HCT116 (cell line): ENCODE data around the gene LIPH. TPM values are rescaled to one million over a fixed set of nuclear protein-coding genes. Genes with fewer than 3 reads are reported as not detected.

ENCODE experiments used
- ATAC-seq: fragments of 200-7000 bp; cut with Tn5 transposase; 2 replicates; pipeline ENCODE4 v1.9.1; 2020; ENCODE audit warnings: mild to moderate bottlenecking, moderate library complexity
- BruUV-seq: library from RNA; stranded (reverse); fragments of 400-500 nt; replicated peaks from 2 replicates; lab custom pipeline; 2021; lab: Mats Ljungman, UMichigan
- CTCF ChIA-PET: fragments of 300-600 bp; sonication (Branson Sonifier 250); formaldehyde crosslinking; loops from one replicate; lab custom pipeline; 2021; ENCODE audit warnings: antibody characterized with exemption; lab: Charles Lee
- POLR2A ChIA-PET: fragments of 300-600, 350-600 bp; sonication (Branson Sonifier 250); formaldehyde crosslinking; loops from one replicate; lab custom pipeline; 2021; ENCODE audit warnings: antibody characterized with exemption; lab: Charles Lee
- RAD21 ChIA-PET, 2 experiments: fragments of 300-600 bp; sonication (Branson Sonifier 250); formaldehyde crosslinking; loops; one replicate each; lab custom pipeline; 2023; ENCODE audit warnings: low total read pairs in 2 of 2; ENCODE audit not compliant: uncharacterized antibody in 2 of 2, unreplicated experiment in 2 of 2, low non-redundant PET in 1 of 2; lab: Charles Lee
- DNase-seq: peaks from one replicate; pipeline ENCODE4 v3.0.0-alpha.2; 2010; ENCODE audit warnings: low read depth, low spot score
- H2AFZ ChIP-seq: fragments of 200-600 bp; shearing (Covaris generic), sonication (generic); 2 replicates; pipeline ENCODE4 v1.6.1; 2017; ENCODE audit warnings: low read depth, mixed run types, mixed read lengths, antibody characterized with exemption, low read length; ENCODE audit not compliant: poor library complexity, severe bottlenecking
- H3K27ac ChIP-seq: 2 replicates; pipeline ENCODE4 v1.5.1; 2012; ENCODE audit warnings: low read depth, low read length
- H3K27me3 ChIP-seq: fragments of 200-600 bp; sonication (generic); 2 replicates; pipeline ENCODE4 v1.6.1; 2016; ENCODE audit warnings: mixed run types, low read length, mixed read lengths; ENCODE audit not compliant: insufficient read depth
- H3K36me3 ChIP-seq, 2 experiments: fragments of 200-500 bp in 1 of 2; fragments of 200-600 bp in 1 of 2; sonication (Bioruptor generic) in 1 of 2; sonication (generic) in 1 of 2; 2 replicates each; pipeline versions ENCODE4 v1.5.1 to v1.6.1; 2014 to 2016; ENCODE audit warnings: low read length in 2 of 2, inconsistent platforms in 1 of 2, mixed read lengths in 1 of 2, mixed run types in 1 of 2; ENCODE audit not compliant: insufficient read depth in 2 of 2, control insufficient read depth in 1 of 2
- H3K4me1 ChIP-seq, 2 experiments: fragments of 200-600 bp in 1 of 2; sonication (generic) in 1 of 2; 2 replicates each; pipeline versions ENCODE4 v1.5.1 to v1.6.1; 2012 to 2017; ENCODE audit warnings: low read length in 2 of 2, inconsistent platforms in 1 of 2, mild to moderate bottlenecking in 1 of 2, mixed read lengths in 1 of 2, mixed run types in 1 of 2, moderate library complexity in 1 of 2; ENCODE audit not compliant: insufficient read depth in 2 of 2, control insufficient read depth in 1 of 2
- H3K4me2 ChIP-seq: fragments of 200-600 bp; sonication (generic); 2 replicates; pipeline ENCODE4 v1.6.1; 2017; ENCODE audit warnings: mixed run types, low read length, mixed read lengths
- H3K4me3 ChIP-seq, 2 experiments: fragments of 200-600 bp in 1 of 2; sonication (generic) in 1 of 2; replicated peaks in 1 of 2; 2 replicates each; pipeline ENCODE4 v1.5.1; 2011 to 2016; ENCODE audit warnings: low read length in 2 of 2, control low read depth in 1 of 2, low read depth in 1 of 2, mild to moderate bottlenecking in 1 of 2, mixed read lengths in 1 of 2, mixed run types in 1 of 2
- H3K79me2 ChIP-seq: fragments of 200-600 bp; sonication (generic); 2 replicates; pipeline ENCODE4 v1.6.1; 2017; ENCODE audit warnings: mild to moderate bottlenecking, mixed run types, low read length, moderate library complexity, mixed read lengths; ENCODE audit not compliant: insufficient read depth
- H3K9ac ChIP-seq: fragments of 200-600 bp; sonication (generic); 2 replicates; pipeline ENCODE4 v1.6.1; 2016; ENCODE audit warnings: low read length, mixed read lengths
- H3K9me2 ChIP-seq: fragments of 200-600 bp; sonication (generic), shearing (Covaris generic); 2 replicates; pipeline ENCODE4 v1.6.1; 2017; ENCODE audit warnings: mixed run types, mild to moderate bottlenecking, moderate library complexity; ENCODE audit not compliant: insufficient read depth
- H3K9me3 ChIP-seq, 2 experiments: fragments of 200-500 bp in 1 of 2; fragments of 200-600 bp in 1 of 2; sonication (Bioruptor generic) in 1 of 2; sonication (generic) in 1 of 2; 2 replicates each; pipeline ENCODE4 v1.6.1; 2014 to 2017; ENCODE audit warnings: low read length in 2 of 2, mixed read lengths in 2 of 2, inconsistent platforms in 1 of 2, low read depth in 1 of 2, mild to moderate bottlenecking in 1 of 2, mixed run types in 1 of 2, moderate library complexity in 1 of 2; ENCODE audit not compliant: control insufficient read depth in 1 of 2, insufficient read depth in 1 of 2
- H4K20me1 ChIP-seq: fragments of 200-600 bp; sonication (generic), shearing (Covaris generic); 2 replicates; pipeline ENCODE4 v1.6.1; 2017; ENCODE audit warnings: mixed run types, mild to moderate bottlenecking, moderate library complexity; ENCODE audit not compliant: insufficient read depth
- CEBPB ChIP-seq: IDR thresholded peaks from 2 replicates; pipeline ENCODE4 v1.6.1; 2012; ENCODE audit warnings: low read depth
- EGR1 ChIP-seq: IDR thresholded peaks from 2 replicates; pipeline ENCODE4 v1.6.1; 2012; ENCODE audit warnings: low read depth
- EZH2 ChIP-seq: fragments of 200-600 bp; sonication (generic); IDR thresholded peaks from 2 replicates; pipeline ENCODE4 v1.6.1; 2017; ENCODE audit warnings: antibody characterized with exemption, mixed run types
- FOSL1 ChIP-seq: IDR thresholded peaks from 2 replicates; pipeline ENCODE4 v1.6.1; 2012; ENCODE audit warnings: low read depth
- JUND ChIP-seq: IDR thresholded peaks from 2 replicates; pipeline ENCODE4 v1.6.1; 2012
- POLR2A ChIP-seq: IDR thresholded peaks from 2 replicates; pipeline ENCODE4 v1.7.0; 2011; ENCODE audit warnings: borderline replicate concordance; ENCODE audit not compliant: insufficient read depth, insufficient read length; ENCODE audit errors: extremely low read depth
- POLR2AphosphoS5 ChIP-seq: IDR thresholded peaks from 2 replicates; pipeline ENCODE4 v1.6.1; 2011; ENCODE audit warnings: mild to moderate bottlenecking, low read depth, low read length, moderate library complexity
- RAD21 ChIP-seq: IDR thresholded peaks from 2 replicates; pipeline ENCODE4 v1.6.1; 2012; ENCODE audit warnings: low read depth, mild to moderate bottlenecking
- SRF ChIP-seq: IDR thresholded peaks from 2 replicates; pipeline ENCODE4 v1.6.1; 2012; ENCODE audit warnings: low read depth
- ZFX ChIP-seq: fragments of 450-650 bp; IDR thresholded peaks from 2 replicates; pipeline ENCODE4 v1.6.1; 2017
- ZNF274 ChIP-seq: fragments of 200-500 bp; sonication (Bioruptor generic); IDR thresholded peaks from 2 replicates; pipeline ENCODE4 v1.6.1; 2014; ENCODE audit warnings: mild to moderate bottlenecking, low read depth, low read length, inconsistent platforms
- intact Hi-C: fragments of 100-400 bp; cut with micrococcal nuclease; formaldehyde crosslinking; loops from 2 replicates; pipeline ENCODE4 v1.10.0; 2022
- total RNA-seq: library from RNA; stranded (reverse); gene quantifications from one replicate; pipeline ENCODE4 v1.2.1, GENCODE V29; 2021; ENCODE audit not compliant: unreplicated experiment
- TF ChIP-seq, protein P1 (sequence below): IDR thresholded peaks from 2 replicates; pipeline ENCODE4 v1.6.1; 2012; ENCODE audit warnings: low read depth
- TF ChIP-seq, protein P2 (sequence below), 3 experiments: fragments of 200-600 bp in 1 of 3; sonication (generic) in 1 of 3; IDR thresholded peaks in 2 of 3; conservative IDR thresholded peaks in 1 of 3; 2 replicates each; pipeline ENCODE4 v1.5.1; 2012 to 2017; ENCODE audit warnings: low read depth in 2 of 3, low read length in 2 of 3, antibody characterized with exemption in 1 of 3, borderline replicate concordance in 1 of 3, control low read depth in 1 of 3, mild to moderate bottlenecking in 1 of 3, mixed read lengths in 1 of 3, mixed run types in 1 of 3, moderate library complexity in 1 of 3; ENCODE audit not compliant: insufficient read depth in 1 of 3
- TF ChIP-seq, protein P3 (sequence below): IDR thresholded peaks from 2 replicates; pipeline ENCODE4 v1.6.1; 2012

LIPH gene
- total RNA-seq, 1 experiment from 2014 or later: 13.7 TPM

DNA sequence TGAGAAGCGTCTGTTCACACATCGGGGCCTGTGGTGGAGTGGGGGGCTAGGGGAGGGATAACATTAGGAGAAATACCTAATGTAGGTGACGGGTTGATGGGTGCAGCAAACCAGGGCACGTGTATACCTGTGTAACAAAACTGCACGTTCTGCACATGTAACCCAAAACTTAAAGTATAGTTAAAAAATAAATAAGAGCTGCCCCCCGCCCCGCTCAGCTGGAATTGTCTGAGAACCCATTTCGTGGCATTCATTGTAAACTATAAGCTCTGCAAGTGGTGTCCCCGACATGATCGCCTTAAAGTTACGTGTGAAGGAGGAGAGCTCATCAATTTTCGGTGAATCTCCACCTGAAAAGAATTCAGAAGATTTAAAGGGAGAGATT, 7.3 kb upstream of the LIPH start:
- CTCF ChIA-PET: interaction anchor here (0.6 to 4.0 kb wide), 12 partner anchors 13 to 102 kb away, joined by 3 to 38 read pairs (median 4); partner anchors contain the start of genes SENP2 and TMEM41A
- no peak overlapping the region for H3K27ac ChIP-seq
- no TSS peak for BruUV-seq
- peak overlapping the region; percentile 64 for H3K4me2 ChIP-seq
- RAD21 ChIA-PET: interaction anchor here (0.6 to 1.4 kb wide), 4 partner anchors 30 to 100 kb away, joined by 3 to 9 read pairs (median 5); no protein-coding TSS in a partner anchor
- no peaks in the 10 kb centered on the region for H3K36me3 ChIP-seq
- no peaks in the 10 kb centered on the region for H3K9me3 ChIP-seq
- H3K9ac ChIP-seq: peak overlapping the region; percentile 30; the same call in 1 of the 2 replicates
- no peaks in the 10 kb centered on the region for H4K20me1 ChIP-seq
- ATAC-seq: no peak
- POLR2A ChIA-PET: interaction anchor here (1.1 to 3.1 kb wide), 4 partner anchors 13 to 99 kb away, joined by 3 to 17 read pairs (median 8); no protein-coding TSS in a partner anchor
- no peaks in the 10 kb centered on the region for H3K27me3 ChIP-seq
- 0 out of 4 replicates have a peak overlapping the region, but pooled peaks of 1 of the 2 experiments have one; percentile 45 for H3K4me3 ChIP-seq
- H3K4me1 ChIP-seq: peaks cover 24 to 36% of the 10 kb centered on the region in 2 experiments; a peak in 3 of 4 replicates
- TF ChIP-seq SRF (no peak), FOSL1 (no peak), CEBPB (no peak), RAD21 (no peak)
- intact Hi-C loops: loop anchor here (1.0 to 5.0 kb wide), 3 partner anchors 32 to 207 kb away; no protein-coding TSS in a partner anchor
- H3K9me2 ChIP-seq: no peaks in the 10 kb centered on the region
- no peak for DNase-seq
- no peaks in the 10 kb centered on the region for H3K79me2 ChIP-seq
- H2AFZ ChIP-seq: peak overlapping the region; percentile 78

DNA sequence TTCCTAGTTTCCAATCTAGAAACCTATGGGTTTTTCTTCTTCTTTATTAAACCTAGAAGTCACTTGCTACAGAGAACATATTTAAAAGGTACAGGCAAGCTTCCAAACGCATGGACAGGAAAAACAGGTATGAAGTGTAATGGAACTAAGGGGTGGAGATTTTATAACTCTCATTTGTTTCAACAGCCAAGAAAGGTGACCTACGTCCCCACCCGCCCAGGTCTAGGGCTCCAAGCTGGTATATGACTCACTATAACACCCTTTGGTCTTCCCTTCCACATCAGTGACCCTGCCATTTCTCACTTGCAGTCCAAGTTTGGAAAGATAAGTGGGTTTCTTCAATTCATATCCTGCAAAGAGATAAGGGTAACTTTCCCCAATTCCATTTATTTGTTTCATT, 6.0 kb upstream of the LIPH start:
- DNase-seq (peak; percentile 84), ATAC-seq (peak; percentile 74)
- intact Hi-C loops: loop anchor here (1.0 to 5.0 kb wide), 3 partner anchors 60 to 206 kb away; no protein-coding TSS in a partner anchor
- H3K27ac ChIP-seq: peak overlapping the region; percentile 56
- H2AFZ ChIP-seq: peak overlapping the region; percentile 51
- ChIA-PET POLR2A (interaction anchor here (0.8 to 3.1 kb wide), 4 partner anchors 11 to 97 kb away, joined by 3 to 17 read pairs (median 8); no protein-coding TSS in a partner anchor), CTCF (interaction anchor here (0.7 to 4.0 kb wide), 9 partner anchors 17 to 101 kb away, joined by 3 to 38 read pairs (median 5); partner anchors contain the start of gene SENP2), RAD21 (interaction anchor here (0.5 to 1.4 kb wide), 3 partner anchors 16 to 97 kb away, joined by 3 to 7 read pairs (median 4); no protein-coding TSS in a partner anchor)
- H3K79me2 ChIP-seq: no peaks in the 10 kb centered on the region
- peaks cover 24 to 45% of the 10 kb centered on the region in 2 experiments; a peak in 3 of 4 replicates for H3K4me1 ChIP-seq
- peak overlapping the region; percentile 64 for H3K4me2 ChIP-seq
- no peaks in the 10 kb centered on the region for H4K20me1 ChIP-seq
- no TSS peak for BruUV-seq
- H3K27me3 ChIP-seq: no peaks in the 10 kb centered on the region
- H3K9me2 ChIP-seq: no peaks in the 10 kb centered on the region
- H3K36me3 ChIP-seq: no peaks in the 10 kb centered on the region
- peak overlapping the region in 1 of 2 experiments; percentile 45; a peak in 3 of 4 replicates for H3K4me3 ChIP-seq
- H3K9me3 ChIP-seq: no peaks in the 10 kb centered on the region
- peak overlapping the region; percentile 29 for H3K9ac ChIP-seq
- TF ChIP-seq POLR2AphosphoS5: peak; percentile 72
- TF ChIP-seq ZFX: no peak
- no peak for TF ChIP-seq EGR1
- peak; percentile 78 for TF ChIP-seq JUND
- TF ChIP-seq ZNF274: no peak
- TF ChIP-seq POLR2A: peak; percentile 32
- TF ChIP-seq, protein P1, sequence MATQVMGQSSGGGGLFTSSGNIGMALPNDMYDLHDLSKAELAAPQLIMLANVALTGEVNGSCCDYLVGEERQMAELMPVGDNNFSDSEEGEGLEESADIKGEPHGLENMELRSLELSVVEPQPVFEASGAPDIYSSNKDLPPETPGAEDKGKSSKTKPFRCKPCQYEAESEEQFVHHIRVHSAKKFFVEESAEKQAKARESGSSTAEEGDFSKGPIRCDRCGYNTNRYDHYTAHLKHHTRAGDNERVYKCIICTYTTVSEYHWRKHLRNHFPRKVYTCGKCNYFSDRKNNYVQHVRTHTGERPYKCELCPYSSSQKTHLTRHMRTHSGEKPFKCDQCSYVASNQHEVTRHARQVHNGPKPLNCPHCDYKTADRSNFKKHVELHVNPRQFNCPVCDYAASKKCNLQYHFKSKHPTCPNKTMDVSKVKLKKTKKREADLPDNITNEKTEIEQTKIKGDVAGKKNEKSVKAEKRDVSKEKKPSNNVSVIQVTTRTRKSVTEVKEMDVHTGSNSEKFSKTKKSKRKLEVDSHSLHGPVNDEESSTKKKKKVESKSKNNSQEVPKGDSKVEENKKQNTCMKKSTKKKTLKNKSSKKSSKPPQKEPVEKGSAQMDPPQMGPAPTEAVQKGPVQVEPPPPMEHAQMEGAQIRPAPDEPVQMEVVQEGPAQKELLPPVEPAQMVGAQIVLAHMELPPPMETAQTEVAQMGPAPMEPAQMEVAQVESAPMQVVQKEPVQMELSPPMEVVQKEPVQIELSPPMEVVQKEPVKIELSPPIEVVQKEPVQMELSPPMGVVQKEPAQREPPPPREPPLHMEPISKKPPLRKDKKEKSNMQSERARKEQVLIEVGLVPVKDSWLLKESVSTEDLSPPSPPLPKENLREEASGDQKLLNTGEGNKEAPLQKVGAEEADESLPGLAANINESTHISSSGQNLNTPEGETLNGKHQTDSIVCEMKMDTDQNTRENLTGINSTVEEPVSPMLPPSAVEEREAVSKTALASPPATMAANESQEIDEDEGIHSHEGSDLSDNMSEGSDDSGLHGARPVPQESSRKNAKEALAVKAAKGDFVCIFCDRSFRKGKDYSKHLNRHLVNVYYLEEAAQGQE: no peak
- TF ChIP-seq, protein P2, sequence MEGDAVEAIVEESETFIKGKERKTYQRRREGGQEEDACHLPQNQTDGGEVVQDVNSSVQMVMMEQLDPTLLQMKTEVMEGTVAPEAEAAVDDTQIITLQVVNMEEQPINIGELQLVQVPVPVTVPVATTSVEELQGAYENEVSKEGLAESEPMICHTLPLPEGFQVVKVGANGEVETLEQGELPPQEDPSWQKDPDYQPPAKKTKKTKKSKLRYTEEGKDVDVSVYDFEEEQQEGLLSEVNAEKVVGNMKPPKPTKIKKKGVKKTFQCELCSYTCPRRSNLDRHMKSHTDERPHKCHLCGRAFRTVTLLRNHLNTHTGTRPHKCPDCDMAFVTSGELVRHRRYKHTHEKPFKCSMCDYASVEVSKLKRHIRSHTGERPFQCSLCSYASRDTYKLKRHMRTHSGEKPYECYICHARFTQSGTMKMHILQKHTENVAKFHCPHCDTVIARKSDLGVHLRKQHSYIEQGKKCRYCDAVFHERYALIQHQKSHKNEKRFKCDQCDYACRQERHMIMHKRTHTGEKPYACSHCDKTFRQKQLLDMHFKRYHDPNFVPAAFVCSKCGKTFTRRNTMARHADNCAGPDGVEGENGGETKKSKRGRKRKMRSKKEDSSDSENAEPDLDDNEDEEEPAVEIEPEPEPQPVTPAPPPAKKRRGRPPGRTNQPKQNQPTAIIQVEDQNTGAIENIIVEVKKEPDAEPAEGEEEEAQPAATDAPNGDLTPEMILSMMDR (IDR thresholded peaks at IDR 0.05 in 2 of 3, conservative IDR thresholded peaks at IDR 0.05 in 1 of 3; ENCODE audit: borderline replicate concordance in 1 of 3, insufficient read depth in 1 of 3, low read depth in 2 of 3, low read length in 2 of 3): no peak
- TF ChIP-seq, protein P3, sequence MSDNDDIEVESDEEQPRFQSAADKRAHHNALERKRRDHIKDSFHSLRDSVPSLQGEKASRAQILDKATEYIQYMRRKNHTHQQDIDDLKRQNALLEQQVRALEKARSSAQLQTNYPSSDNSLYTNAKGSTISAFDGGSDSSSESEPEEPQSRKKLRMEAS: no peak
- TF ChIP-seq EZH2: no peak
- TF ChIP-seq SRF: no peak
